Measurements from ENCODE around the gene MYO1D. TPM values are rescaled to one million over a fixed set of nuclear protein-coding genes. Genes with fewer than 3 reads are reported as not detected.

Gene MYO1D
- total RNA-seq, 1 experiment from 2014 or later, result 1.3 TPM

- no peak for DNase-seq
- H3K9me3 ChIP-seq, result no peaks in the 10 kb centered on the region
These were observed 353.8 kb downstream of the MYO1D start for GRCh38 chr17:32523017-32523680.

DNA sequence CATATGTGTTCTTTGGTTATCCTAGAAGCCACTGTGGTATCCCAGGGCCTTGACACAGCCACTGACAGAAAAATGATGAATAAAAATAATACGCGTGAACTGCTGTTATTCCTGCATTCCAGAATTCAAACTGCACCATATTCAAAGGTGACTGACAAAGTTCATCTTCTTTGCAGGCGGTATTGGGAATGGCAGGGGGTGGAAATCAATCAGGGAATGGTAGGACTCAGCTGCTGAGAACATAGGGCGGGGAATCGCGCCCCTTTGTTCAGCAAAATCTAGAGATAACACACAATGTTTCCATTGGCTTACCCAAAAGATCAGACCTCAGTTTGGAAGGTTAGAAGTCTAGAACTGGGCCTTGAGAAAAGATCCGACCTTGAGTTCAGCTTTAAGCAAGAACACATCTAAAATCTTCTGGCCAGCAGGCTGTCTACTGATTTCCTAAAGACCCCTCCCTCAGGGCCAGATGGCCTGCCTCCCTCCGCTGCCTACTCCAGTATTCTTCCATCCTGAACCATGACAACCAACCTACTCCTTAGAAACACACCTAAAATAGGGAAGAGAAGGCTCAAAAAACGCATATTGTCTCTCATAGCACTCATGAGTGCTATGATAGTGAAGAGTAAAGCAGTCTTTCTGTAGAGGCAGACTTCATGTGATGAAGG, 356.1 kb downstream of the MYO1D start:
- no peak for DNase-seq
- Histone ChIP-seq H3K27me3 (no peaks in the 10 kb centered on the region; the same call in 1 of the 2 replicates), H3K36me3 (no peaks in the 10 kb centered on the region), H3K4me3 (no peak overlapping the region), H3K9me3 (no peaks in the 10 kb centered on the region)

More at GRCh38 chr17:32523017-32523680, 353.8 kb downstream of the MYO1D start:
- no peaks in the 10 kb centered on the region for H3K36me3 ChIP-seq
- H3K4me3 ChIP-seq, result no peak overlapping the region
- H3K27me3 ChIP-seq, result no peaks in the 10 kb centered on the region; the same call in none of the 2 replicates

DNA sequence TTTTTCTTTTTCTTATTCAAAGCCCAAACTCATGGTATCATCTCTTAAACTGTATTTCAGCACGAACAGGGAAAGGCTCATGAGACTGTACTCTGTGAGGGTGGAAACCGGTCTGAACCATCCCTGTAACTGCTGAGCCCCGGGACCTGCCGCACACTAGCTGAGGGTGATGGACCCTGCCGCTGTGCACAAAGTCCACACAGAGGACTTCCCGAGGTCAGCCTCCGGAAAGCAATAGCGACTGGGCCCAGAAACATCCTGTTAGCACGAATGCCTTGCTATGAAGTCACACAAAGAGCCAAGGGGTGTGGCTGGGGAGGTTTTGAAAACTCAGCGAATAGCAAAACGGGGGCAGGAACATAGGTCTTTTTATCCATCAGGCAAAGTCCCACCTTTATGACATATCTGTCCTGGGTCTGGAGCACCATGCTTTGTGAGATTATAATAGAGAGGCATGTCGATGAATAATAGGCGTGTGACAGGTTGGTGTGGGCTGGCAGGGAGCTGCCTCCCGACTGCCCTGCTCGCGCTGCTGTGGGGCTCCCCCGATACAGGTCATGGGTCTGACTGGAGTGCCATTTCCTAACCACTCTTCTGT, 356.7 kb downstream of the MYO1D start:
- Histone ChIP-seq H3K4me3 (no peak overlapping the region), H3K9me3 (no peaks in the 10 kb centered on the region), H3K36me3 (no peaks in the 10 kb centered on the region), H3K27me3 (no peaks in the 10 kb centered on the region; the same call in 1 of the 2 replicates)
- no peak for DNase-seq

- DNase-seq, result peak; percentile 20
- peak overlapping the region; percentile 41 for H3K4me3 ChIP-seq
- no peaks in the 10 kb centered on the region; the same call in 1 of the 2 replicates for H3K27me3 ChIP-seq
- no peaks in the 10 kb centered on the region for H3K9me3 ChIP-seq
- H3K36me3 ChIP-seq, result no peaks in the 10 kb centered on the region
These were observed 357.5 kb downstream of the MYO1D start for GRCh38 chr17:32519228-32520103.

DNA sequence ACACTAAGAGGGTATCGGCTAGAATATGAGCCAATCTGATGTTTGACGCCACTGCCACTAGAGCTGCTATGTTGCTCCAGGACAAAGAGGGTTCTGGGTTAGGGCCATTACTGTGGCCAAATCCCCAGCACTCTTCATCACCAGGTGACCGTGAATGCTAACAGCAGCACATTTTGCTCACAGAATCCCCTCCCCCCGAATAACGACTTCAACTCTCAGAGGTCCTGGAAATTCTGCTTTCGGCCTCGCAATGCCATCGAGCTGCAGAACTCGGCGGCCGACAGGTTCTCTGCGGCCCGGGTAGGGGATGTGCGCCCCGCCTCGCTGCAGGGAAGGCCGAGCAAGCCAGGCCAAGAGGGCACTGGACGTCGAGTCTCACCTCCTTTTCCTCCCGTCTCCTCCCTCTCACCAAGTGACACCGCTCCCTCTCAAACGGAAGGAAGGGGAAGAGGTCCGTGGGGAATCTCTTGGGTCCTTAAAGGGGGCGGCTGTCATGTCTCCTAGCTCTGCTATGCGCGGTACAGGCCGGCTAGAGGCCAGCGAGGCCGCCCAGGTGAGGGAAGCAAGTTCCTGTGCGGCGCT, 358.2 kb downstream of the MYO1D start:
- no peak for DNase-seq
- H3K4me3 ChIP-seq, result peak overlapping the region; percentile 41
- H3K36me3 ChIP-seq, result no peaks in the 10 kb centered on the region
- H3K27me3 ChIP-seq, result no peaks in the 10 kb centered on the region; the same call in 1 of the 2 replicates
- no peaks in the 10 kb centered on the region for H3K9me3 ChIP-seq

GRCh38 chr17:32517982-32518381, 358.9 kb downstream of the MYO1D start:
- Histone ChIP-seq H3K27me3 (no peaks in the 10 kb centered on the region; the same call in 1 of the 2 replicates), H3K4me3 (no peak overlapping the region)

DNA sequence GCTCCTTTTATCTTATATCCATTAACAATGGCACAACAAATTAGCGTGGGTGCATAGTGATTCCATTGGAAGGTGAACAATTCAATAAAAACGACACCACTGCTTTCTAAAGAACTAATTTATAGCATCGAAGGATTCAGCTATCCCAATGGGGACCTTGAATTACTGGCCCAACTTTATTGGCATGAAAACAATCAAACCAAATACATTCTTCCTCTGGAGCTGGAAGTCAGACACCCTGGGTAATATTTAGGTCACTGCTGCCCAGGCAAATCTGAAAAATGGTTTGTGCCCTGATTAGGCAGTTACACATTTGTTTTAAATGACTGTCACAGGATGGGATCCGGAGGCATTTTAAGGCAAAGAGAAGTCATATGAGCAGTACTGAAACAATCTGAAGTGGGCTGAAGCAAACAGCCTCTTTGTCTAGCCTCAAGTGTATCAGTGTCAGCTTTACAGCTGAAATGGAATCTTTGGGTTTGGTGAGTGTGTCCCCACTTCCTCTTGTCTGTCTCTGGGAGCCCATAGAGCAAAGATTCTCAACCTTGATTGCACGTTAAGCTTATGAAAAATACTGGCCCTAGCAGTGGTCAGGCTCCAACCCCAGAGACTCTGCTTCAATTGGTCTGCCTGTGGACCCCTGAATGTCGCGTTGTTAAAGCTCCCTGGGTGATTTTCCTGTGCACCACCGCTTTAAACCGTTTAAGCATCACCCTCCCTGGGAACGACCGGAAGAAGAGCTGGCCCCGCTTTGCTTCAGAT, 359.8 kb downstream of the MYO1D start:
- Histone ChIP-seq H3K27me3 (no peaks in the 10 kb centered on the region; the same call in 1 of the 2 replicates), H3K36me3 (no peaks in the 10 kb centered on the region), H3K9me3 (no peaks in the 10 kb centered on the region), H3K4me3 (no peak overlapping the region)
- no peak for DNase-seq

More at GRCh38 chr17:32517982-32518381, 358.9 kb downstream of the MYO1D start:
- H3K9me3 ChIP-seq, result no peaks in the 10 kb centered on the region
- DNase-seq, result no peak
- H3K36me3 ChIP-seq, result no peaks in the 10 kb centered on the region

GRCh38 chr17:32516450-32516849, 360.5 kb downstream of the MYO1D start:
- H3K27me3 ChIP-seq, result no peaks in the 10 kb centered on the region; the same call in 1 of the 2 replicates
- DNase-seq, result no peak
- H3K4me3 ChIP-seq, result no peak overlapping the region
- no peaks in the 10 kb centered on the region for H3K9me3 ChIP-seq
- no peaks in the 10 kb centered on the region for H3K36me3 ChIP-seq

DNA sequence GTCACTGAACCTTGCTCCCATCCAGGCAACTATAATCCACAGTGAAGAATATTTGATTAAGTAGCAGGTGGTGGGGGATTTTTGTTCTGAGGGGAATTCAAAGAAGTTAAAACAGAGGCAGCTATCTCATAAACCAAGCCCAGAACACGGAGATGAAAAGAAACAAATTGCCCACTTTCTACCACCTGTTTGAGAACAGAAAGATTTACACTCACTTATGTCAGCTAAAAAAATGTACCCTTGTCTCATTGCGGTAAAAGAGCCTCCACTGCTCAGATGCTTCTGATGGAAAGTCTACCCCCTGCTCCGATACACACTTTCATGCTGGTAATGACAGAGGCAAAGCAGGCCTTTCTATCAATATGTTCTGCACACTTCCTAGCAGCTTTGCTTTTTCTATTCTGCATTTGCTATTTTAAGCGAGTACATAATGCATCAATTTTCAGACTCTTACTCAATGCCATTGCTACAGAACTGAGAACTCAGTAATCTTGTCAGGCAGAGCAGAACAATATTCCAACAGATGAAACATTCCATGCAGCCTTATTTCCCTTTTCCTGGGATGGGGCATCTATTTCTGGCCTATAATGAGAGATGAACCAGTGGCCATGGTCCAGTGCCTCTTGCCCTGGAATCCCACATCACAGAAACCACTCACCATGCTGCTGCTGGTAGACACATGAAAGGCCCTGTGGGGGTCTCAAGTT, 361.1 kb downstream of the MYO1D start:
- Histone ChIP-seq H3K27me3 (no peaks in the 10 kb centered on the region; the same call in 1 of the 2 replicates), H3K36me3 (no peaks in the 10 kb centered on the region), H3K9me3 (no peaks in the 10 kb centered on the region), H3K4me3 (no peak overlapping the region)
- no peak for DNase-seq

DNA sequence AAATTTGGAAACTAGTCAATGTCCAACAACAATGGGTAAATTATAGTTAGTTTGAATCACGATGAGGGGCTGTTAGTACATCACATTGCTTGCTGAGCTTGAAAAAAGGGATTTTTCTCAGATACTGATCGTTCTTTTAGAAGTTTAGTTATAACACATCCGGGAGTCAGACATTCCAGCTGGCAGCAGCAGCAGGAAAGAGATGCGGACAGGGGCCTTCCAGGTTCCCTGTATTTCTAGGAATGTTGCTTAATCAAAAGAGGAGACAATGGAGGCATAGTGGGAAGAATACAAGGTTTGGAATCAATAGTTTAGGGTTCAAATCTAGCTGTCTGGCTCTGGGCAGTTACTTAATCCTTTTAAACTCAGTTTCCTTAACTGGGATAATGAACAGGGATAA, 362.3 kb downstream of the MYO1D start:
- no peaks in the 10 kb centered on the region for H3K36me3 ChIP-seq
- H3K4me3 ChIP-seq, result no peak overlapping the region
- H3K9me3 ChIP-seq, result no peaks in the 10 kb centered on the region
- H3K27me3 ChIP-seq, result no peaks in the 10 kb centered on the region; the same call in 1 of the 2 replicates
- DNase-seq, result no peak

DNA sequence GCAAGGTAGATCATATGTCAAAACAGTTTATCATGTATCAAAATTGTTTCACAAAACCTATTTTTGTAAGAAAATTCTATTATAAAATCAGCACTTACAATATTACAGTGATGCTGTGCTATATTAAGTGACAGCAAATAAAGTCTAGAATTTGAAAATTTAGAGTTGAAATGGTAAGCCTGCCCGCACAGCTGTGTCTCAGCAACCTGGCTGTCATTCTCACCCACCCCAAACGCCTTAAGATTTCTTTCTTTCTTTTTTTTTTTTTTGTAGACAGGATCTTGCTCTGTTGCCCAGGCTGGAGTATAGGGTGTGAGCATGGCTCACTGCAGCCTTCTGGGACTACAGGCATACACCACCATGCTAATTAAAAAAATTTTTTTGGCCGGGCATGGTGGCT, 363.3 kb downstream of the MYO1D start:
- no peaks in the 10 kb centered on the region for H3K9me3 ChIP-seq
- no peaks in the 10 kb centered on the region for H3K36me3 ChIP-seq
- no peak for DNase-seq
- no peaks in the 10 kb centered on the region; the same call in 1 of the 2 replicates for H3K27me3 ChIP-seq
- no peak overlapping the region for H3K4me3 ChIP-seq

- Histone ChIP-seq H3K4me3 (no peak overlapping the region), H3K27me3 (no peaks in the 10 kb centered on the region), H3K36me3 (no peaks in the 10 kb centered on the region), H3K9me3 (no peaks in the 10 kb centered on the region)
- no peak for DNase-seq
These were observed 364.6 kb downstream of the MYO1D start for GRCh38 chr17:32512328-32512727.

- no peak overlapping the region for H3K4me3 ChIP-seq
- DNase-seq, result no peak
- no peaks in the 10 kb centered on the region for H3K27me3 ChIP-seq
- H3K36me3 ChIP-seq, result no peaks in the 10 kb centered on the region
- H3K9me3 ChIP-seq, result no peaks in the 10 kb centered on the region
These were observed 366.5 kb downstream of the MYO1D start for GRCh38 chr17:32510466-32510865.

DNA sequence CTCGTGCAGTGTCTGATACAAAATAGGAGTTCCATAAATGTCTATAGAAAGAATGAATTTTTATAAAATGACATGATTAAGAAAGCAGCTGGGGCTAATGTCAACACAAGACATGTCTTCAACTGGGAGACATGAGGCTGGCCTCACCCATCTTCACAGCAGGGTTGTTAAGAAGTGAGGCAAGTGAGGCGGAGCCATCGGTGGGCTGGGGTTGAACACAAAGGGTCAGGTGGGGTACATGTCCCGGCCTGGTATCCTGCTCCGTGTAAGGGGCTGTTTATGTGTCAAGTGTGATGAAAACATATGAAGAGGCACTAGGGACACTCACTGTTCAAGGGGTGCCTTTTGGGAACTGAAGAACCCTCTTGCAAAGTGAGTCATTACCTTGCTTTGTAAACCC, 368.0 kb downstream of the MYO1D start:
- no peaks in the 10 kb centered on the region for H3K36me3 ChIP-seq

More for the DNA sequence above, 368.0 kb downstream of the MYO1D start:
- Histone ChIP-seq H3K9me3 (no peaks in the 10 kb centered on the region), H3K27me3 (no peaks in the 10 kb centered on the region), H3K4me3 (no peak overlapping the region)
- no peak for DNase-seq
